Measurements from ENCODE around the gene ARHGDIB.

Gene ARHGDIB

GRCh38 chr12:14893506-14894250, 67.7 kb downstream of the ARHGDIB start:
- no peak for DNase-seq (ENCODE audit: low spot score)

- DNase-seq (ENCODE audit: low spot score): no peak
Observed at GRCh38 chr12:14892726-14893505, 68.5 kb downstream of the ARHGDIB start.
